HG03175 (cell line): Measurements from ENCODE around the gene ARX.

Experiments used
- ATAC-seq: cut with Tn5 transposase; IDR thresholded peaks from one replicate; pipeline ENCODE4 v1.9.1; 2021; ENCODE audit warnings: mild to moderate bottlenecking, moderate library complexity; ENCODE audit not compliant: unreplicated experiment

The ARX gene

DNA sequence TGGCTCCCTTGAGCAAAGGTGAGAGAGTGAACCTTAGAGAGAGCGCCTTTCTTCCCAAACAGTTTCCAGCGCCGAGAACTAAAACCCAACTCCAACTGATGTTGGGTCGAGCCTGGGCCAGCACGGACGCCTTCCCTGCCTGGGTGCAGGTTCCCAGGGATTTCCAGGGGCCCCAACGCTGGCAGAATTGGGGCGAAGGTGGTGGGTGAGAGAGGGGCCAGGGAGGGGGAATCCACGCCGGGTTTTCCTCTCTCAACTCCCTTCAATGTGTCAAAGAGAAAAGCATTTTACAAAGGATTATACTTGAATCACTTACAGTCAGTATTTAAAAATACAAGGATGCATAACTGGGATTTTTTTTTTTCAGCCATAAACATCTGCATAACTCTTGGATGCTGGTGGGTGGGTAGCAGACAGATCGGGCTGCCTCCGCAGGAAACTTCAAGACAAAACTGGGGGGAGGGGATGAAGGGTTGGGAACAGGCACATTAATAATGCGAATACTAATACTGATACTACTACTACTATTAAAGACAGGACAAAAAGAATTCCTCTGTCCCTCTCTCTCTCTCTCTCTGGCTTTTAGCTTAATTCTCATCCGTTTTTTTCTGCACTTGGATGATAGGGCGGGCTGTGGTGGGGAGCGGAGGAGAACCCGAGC lies 1.3 kb upstream of the ARX start:
- ATAC-seq: no peak

DNA sequence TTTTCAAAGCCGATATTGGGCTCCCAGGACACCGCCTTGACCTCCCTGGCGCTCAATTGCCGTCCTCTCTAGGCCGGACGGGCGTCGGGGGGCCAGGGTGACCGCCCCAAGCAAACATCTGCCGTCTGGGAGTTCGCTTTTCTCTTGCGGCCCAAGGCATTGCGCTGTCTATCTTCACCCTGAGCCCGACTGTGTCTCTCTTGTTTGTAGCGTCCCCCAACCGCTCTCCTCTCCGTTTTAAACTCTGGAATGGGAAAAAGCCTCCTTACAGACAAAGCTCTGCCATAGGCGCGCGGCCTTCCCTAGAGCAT lies 551 bp upstream of the ARX start:
- ATAC-seq: no peak

DNA sequence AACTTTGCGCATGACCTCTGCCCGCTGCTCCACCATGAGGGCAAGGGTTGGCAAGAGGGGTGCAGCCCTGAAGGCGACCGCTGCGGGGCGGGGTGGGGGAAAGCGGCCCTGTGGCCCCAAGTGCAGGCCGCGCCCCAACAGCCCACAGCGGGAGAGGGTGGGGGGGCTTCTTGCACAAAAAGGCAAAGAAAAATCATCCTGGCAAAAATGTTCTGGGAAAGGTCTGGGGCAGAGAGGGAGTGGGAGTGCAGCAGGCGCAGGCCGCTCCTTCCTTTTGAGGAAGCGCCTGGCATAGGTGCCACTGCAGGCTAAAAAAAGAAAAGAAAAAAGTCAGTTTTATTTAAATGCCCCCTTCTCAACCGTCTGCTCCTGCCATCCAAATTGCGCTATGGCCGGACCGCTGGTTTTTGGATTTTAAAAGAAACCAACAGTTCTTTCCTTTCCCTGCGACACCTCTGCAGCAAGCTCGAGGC lies 1.4 kb downstream of the ARX start:
- no peak for ATAC-seq

DNA sequence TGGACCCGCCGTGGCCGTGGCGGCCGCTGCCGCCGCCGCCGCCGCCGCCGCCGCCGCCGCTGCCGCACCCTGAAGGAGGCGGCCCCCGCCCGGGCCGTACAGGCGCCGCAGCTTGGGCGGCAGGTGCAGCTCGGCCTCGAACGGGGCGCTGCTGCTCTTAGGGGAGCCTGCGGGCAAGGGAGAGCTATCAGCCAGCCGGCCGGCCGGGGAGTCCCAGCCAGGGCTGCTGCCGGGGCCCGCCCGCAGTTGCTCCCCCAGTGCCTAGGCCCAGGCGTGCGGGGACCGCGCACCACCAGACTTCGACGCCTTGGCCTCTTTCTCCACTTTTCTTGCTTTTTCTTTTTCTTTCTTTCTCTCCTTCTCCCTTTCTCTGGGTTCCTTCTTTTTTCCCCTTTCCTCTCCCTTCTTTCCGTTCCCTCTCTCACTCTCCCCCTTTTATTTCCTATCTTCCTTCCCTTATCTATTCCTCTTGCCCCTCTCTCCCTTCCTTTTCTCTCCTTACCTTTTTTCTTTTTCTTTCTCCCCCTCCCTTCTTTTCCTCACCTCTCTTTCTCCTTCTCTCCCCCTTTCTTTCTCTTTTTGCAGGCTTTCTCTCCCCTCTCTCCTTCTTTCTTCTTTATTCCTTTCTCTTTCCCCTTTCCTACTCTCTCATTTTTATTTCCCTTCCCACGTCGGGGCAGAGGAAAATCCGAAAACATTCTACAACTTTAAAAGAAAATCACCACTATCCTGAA lies 2.0 kb downstream of the ARX start:
- ATAC-seq: no peak

DNA sequence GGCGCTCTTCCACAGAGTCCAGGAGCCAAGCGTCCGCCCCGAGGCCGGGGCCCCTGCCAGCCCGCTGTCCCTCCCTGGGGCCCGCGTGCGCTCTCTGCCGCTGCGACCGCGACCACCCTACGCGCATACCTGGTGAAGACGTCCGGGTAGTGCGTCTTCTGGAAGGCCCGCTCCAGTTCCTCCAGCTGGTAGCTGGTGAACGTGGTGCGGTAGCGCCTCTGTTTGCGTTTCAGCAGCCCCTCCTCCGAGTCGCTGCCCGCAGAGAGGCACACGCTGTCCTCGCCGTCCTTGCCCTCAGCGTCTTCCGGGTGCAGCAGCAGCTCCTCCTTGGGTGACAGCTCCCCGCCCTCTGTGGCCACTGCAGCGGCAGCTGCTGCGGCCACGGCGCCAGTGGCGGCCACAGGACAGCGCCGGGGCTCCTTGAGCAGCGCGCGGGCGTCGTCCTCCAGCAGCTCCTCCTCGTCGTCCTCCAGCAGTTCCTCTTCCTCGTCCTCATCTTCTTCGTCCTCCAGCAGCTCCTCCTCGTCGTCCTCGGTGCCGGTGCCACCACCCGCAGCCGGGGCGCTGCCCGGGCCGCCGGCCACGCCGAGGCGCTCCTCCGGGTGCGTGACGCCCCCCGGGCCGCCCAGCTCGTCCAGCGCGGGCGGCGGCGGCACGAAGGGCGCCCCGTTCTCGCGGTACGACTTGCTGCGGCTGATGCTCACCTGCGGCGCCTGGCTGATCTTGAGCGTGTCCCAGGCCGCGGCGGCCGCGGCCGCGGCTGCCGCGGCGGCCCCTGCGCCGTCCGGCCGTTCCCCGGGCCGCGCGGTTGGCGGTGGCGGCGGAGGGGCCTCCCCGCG lies 2.8 kb downstream of the ARX start:
- no peak for ATAC-seq

DNA sequence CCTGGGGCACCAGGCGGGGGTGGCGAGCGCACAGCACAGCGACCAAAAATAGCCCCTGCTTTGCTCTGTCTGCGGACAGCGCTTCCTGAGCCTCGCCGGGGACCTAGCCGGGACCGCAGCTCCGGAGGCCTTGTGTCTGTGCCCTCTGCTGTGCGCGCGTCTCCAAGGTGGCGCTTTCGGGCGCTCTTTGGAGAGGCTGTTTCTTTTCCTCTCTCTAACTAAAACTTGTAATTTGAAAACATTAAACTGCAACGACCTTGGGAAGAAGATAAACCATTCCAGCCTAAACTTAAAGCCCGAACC lies 3.4 kb downstream of the ARX start:
- ATAC-seq: no peak

DNA sequence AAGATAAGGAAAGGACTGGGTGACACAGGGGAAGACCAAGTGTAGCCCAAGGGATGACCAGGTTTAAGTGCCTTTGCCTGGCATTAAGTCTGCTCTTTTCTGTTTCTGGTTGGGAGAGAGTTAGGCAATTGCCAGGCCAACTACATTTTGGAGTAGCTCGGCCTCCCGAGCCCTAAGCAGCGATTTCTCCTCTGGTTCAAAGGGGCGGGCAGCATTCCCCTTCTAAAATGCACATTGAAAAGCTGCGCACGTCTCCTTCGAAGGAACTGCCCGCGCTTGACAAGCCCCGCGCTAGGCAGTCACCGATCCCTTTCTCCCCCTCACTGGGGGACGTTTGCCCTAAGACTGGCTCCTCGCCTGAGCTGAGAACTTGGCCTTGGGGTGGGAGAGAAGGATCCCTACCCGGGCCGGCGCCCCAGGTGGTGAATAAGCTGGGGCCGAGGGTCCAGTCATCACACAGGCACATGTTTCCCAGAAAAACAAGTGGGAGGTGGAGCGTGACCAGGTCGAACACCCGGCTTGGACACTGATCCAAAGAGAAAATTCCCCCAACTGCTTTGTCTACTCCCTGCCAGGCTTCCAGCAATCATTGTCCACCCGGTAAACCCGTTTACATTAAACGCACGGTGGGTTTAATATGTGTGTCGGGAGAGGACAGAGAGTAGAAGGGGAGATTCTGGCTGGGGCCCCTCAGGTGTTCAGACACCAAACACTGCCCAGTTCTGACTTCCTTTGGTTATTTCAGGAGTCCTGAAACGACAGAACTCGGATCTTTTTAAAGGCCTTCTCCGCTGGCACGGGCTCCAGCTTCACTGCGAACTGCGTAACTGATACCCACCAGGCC lies 4.0 kb downstream of the ARX start:
- no peak for ATAC-seq

DNA sequence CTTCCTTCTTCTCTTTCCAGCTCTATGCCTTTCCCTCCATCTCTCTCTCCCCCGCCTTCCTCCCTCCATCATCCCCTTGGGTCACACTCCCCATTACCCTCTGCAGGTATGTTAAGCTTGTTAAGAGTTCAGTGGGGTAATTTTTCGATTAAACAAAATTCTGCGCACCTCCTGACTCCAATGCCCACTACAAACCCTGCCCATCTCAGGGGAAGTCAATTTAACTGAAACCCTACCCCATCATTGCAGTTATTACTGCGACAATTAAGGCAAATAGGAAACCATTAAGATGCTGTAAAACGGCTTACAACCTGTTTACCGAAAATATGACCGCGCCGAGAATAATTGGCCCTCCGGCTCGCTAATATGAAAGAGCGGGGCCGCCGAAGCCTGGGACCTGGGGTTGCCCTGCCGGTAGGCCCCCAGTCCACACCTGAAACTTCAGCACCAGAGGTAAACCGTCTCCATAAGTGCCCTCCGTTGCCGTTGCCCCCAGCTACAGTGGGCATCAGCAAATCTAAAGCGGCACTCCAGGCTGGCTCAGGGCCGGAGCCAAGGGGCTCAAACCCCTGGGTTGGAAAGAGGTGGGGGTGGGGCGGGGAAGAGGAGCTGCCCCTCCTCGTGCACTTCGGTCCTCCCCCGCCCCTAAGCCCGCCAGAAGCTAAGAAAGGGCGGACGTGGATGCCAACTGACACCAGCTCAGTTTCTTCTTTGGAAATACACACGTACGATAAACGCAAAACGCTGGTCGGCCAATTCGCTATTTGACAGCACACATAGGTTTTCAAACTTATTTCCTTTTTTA lies 4.8 kb downstream of the ARX start:
- ATAC-seq: no peak

DNA sequence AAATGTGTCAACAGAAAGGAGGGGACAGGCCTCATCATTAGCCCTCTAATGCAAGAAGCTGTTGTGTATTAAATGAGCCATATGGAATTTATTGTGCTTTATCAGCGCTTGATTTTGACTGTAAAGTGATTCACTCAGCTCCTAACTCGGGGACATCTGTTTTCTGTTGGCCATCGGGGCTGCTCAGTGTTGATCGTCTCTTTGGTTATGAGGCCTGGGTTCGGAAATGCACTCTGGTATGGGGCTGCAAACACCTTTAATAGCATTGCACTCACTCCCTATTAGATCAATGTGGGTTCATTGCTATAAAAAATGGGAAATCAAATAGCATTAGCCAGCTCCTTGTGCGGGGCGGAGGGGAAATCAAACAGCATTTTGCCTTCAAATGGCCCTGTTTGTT lies 6.4 kb downstream of the ARX start:
- no peak for ATAC-seq

DNA sequence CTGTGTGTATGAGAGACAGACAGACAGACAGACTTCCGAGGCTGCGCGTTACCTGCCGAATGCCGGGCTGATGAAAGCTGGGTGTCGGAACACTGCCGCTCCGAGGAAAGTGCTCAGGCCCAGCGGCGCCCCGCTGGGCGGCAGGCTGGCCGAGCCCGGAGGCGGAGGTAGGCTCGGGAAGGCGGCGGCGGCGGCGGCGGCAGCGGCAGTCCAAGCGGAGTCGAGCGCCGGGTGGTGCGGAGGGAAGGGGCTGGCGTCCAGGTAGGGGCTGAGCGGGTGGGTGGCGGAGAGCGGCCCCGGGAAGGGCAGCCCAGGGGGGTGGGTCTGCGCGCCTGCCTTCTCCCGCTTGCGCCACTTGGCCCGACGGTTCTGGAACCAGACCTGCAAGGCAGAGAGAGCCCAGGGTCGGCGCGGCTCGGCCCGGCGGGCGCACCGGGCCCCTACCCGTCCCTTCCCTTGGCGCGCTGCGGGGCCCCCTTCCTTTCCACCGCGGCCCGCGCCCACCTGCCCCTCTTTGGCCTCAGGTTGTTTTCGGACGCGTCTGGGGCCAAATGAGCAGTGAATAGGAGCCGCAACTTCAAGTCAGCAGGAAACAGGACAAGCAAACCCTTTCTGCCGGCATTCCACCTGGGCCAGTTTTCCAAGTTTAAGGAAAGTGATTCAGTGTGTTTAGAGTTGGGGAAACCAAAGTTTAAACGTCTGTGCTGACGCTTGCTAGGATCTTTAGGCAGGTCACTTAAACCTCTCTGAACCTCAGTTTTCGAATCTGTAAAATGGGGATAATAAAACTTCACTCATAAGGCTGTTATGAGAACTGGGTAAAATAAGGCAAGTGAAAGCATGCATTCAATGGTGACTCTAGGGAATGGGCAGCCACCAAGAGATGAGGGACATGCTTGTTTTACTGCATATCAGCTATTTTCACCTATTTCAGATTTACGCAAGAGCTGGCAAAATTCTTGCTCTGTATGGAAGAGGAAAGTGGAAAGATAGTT lies 8.4 kb downstream of the ARX start:
- ATAC-seq: no peak

DNA sequence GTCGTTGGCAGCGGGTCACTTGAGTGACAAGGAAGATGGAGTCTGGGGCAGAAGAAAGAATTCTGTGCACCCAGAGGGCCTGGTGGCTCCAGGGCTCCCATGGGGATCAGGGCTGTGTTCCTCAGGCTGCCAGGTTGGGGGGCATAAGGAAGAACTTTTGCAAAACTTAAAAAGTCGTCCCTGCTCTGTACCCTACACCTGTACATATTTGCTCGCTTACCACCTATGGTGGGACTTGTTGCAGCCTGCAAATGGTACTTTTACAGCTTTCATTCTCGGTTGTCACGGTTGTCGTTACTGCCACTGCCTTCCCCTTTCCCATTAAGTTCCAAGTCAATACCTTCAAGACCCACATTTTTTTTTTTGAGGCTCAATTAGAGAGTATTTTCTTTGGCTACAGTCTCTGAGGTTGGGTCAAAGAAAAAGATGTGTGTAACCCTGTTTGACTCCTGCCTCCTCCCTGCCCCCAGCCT lies 9.1 kb downstream of the ARX start:
- no peak for ATAC-seq

DNA sequence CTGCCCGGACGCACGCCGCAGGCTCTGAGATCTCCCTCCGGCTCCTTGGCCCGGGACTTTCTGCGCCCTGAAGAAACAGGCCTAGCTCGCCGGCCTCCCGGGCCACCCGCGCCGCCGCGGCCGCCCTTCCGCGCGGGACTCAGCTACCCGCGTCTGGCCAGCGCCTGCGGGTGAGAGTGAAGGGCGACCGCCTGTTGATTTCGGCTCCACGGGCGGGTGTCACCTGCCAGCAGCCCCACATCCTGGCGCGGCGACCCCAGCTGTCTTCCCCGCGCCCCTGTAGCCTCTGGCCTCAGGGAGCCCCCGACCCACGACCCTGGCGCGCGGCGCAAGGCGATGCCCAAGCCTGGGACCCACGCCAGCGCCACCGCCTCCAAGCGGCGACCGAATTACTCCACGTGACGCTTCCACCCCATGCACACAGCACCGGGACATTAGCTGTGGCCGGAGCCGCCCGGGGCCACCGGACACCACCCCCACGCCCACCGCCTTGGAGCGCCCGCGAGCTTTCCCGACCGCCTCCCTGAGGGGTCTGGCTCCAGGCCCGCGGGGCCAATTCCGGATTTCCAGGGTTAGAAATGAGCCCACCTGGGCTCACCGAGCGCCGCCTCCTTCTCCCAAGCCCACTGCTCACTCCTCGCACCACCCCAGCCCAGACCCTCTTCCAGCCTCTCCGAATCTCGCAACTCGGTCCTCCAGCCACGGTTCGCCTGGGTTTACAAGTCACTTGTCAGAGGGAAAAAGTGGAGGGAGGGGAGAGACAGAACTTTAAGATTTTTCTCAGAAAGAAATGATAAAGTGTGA lies 10.2 kb downstream of the ARX start:
- ATAC-seq: no peak

DNA sequence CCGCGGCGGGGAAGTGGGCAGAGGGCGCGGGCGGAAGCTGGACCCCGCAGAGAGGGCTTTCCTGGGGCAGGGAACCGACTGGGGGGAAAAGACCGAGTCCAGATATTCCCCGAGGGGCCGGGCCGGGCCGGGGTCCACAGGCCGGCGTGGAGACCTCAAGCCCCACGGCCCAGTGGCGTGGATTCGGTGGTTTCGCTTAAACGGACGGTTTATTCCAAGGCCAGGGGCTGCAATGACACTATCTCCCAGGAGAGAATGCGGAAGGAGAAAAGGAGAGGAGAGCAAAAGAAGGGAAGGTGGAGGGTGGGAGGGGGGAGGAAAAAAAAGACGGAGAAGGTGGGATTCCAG lies 10.8 kb downstream of the ARX start:
- no peak for ATAC-seq

DNA sequence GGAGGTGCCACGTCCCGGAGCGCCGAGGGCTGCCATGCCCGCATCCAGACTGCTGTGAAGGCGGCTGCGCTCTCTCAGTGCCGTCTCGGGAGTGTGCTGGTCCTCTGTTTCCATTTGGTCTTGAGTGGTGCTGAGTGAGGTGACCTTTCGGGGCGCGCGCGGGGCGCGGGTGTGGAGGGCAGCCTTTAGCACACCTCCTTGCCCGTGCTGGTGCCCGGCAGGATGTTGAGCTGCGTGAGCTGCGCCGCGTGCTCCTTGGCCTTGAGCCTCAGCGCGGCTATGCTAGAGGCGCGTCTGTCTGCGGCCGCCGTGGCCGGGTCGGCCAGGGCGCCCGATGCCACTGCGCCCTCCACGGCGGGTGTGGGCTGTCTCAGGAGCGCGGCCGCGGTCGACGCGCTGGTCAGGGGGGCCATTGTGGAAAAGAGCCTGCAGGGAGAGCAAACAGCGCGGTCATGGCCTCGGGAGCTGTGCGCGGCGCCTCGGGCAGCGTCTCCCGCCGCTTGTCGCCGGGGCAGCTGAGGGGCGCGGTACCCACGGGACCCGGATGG lies 11.2 kb downstream of the ARX start:
- ATAC-seq: no peak

DNA sequence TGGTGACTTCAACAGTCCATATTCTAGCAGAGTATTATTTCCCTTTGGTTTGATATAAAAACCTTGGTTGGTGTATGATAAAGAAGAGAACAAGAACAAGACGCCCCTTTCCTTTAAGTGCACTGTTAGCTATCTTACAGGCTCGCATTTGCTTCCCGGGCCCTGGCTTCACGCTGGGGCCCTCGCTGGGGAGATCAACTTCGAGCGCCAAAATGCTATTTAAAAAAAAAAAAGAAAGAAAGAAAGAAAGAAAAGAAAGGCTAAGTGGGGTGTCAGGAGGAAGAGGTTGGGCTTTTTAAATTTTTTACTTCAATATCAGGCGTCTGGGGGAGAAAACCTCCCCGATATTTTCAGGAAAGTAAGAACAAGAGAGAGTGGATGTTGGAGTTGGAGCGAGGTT lies 11.7 kb downstream of the ARX start:
- ATAC-seq: no peak

DNA sequence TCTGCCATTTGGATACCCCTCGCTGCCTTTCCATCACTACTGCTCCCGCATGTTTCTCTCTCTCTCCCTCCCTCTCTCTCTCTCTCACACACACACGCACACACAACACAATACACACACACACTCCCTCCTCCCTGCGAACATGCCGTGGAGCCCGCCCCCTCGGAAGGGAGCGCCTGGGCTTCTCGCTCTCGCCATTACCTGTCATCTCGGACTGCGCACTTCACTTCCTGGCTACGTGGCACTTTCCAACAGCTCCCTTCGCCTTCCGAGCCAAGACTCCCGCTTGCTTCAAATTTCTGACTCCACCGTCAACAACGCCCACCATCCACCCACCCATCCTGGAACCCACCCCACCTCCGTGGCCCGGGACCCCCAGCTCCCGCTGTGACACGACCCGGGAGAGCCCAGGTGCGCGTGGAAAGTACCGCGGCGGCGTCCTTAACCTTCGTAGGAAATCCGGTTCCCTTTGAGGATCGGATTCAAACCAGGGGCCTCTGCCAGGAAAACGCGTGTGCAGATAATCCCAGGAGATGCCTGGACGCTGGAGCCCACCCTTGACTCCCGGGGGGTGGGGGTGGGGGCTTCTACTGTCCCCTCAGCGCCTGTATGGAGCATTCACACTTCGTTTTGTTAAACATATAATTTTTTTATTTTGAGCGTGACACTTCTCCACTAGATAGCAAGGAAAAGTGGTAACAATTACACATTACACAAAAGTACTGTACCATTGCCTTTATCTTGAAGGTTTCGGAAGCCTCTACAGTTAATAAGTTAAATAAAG lies 12.5 kb downstream of the ARX start:
- no peak for ATAC-seq

DNA sequence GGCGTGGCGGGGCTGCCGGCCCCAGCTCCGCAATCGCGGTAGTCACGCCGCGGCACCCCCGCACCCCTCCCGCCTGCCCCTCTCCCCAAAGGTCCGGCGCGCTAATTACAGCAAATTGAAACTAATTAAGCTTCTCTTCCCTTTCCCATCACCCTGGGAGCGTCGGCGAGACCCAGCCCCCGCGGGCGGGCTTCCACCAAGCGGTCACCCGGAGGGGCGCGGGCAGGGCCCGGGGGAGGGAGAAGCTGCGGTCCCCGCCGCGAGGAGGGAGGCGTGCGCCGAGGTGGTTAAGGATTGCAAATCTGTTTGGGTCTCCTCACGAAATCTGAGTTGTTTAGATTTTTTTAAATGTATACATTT lies 13.1 kb downstream of the ARX start:
- no peak for ATAC-seq
